Activated CD4-positive, alpha-beta memory T cell treated with anti-CD3 and anti-CD28 coated beads for 36 hours (primary cell): Measurements from ENCODE around the gene ARHGAP5. TPM values are rescaled to one million over a fixed set of nuclear protein-coding genes. Genes with fewer than 3 reads are reported as not detected.

ENCODE experiments used
- CTCF ChIA-PET: fragments of 350-600 bp; sonication (Branson Sonifier 250); formaldehyde crosslinking; loops from one replicate; lab custom pipeline; 2021; ENCODE audit warnings: antibody characterized with exemption, inconsistent platforms; lab: Charles Lee
- POLR2A ChIA-PET: fragments of 350-600 bp; sonication (Branson Sonifier 250); formaldehyde crosslinking; loops from one replicate; lab custom pipeline; 2021; ENCODE audit warnings: antibody characterized with exemption; lab: Charles Lee
- DNase-seq: peaks from one replicate; pipeline ENCODE4 v3.0.0-alpha.2; 2020
- H3K27ac Mint-ChIP-seq: one replicate; pipeline ENCODE4 v1.8.0; 2021; ENCODE audit warnings: mixed read lengths
- H3K27me3 Mint-ChIP-seq: one replicate; pipeline ENCODE4 v1.8.0; 2021; ENCODE audit warnings: mixed read lengths
- H3K36me3 Mint-ChIP-seq: one replicate; pipeline ENCODE4 v1.8.0; 2021; ENCODE audit warnings: mixed read lengths
- H3K4me1 Mint-ChIP-seq: one replicate; pipeline ENCODE4 v1.8.0; 2021; ENCODE audit warnings: low read depth, mixed read lengths
- H3K4me3 Mint-ChIP-seq: one replicate; pipeline ENCODE4 v1.8.0; 2021; ENCODE audit warnings: mild to moderate bottlenecking, mixed read lengths
- H3K9me3 Mint-ChIP-seq: one replicate; pipeline ENCODE4 v1.8.0; 2021; ENCODE audit warnings: mixed read lengths
- intact Hi-C: fragments of 100-400 bp; cut with micrococcal nuclease; formaldehyde crosslinking; loops from one replicate; pipeline ENCODE4 v1.15.1; 2023
- total RNA-seq, 2 experiments: library from RNA; stranded (reverse); gene quantifications; one replicate each; pipeline ENCODE4 v1.2.3, GENCODE V29; 2021

The ARHGAP5 gene
- total RNA-seq, 2 experiments from 2014 or later, result 41.6 to 41.9 TPM

GRCh38 chr14:32205984-32206383, 128.9 kb downstream of the ARHGAP5 start:
- intact Hi-C loops, result loop anchor here (10.0 kb wide), 1 partner anchor 729 kb away; the partner anchor contains the start of gene NPAS3
- no peak overlapping the region for H3K4me3 Mint-ChIP-seq
- H3K27ac Mint-ChIP-seq, result no peak overlapping the region
- ChIA-PET POLR2A (no interaction called here), CTCF (interaction anchor here (0.9 to 1.6 kb wide), 5 partner anchors 46 to 135 kb away, joined by 3 to 4 read pairs (median 3); no protein-coding TSS in a partner anchor)
- peaks cover 38% of the 10 kb centered on the region for H3K4me1 Mint-ChIP-seq
- DNase-seq, result peak; percentile 32
- H3K36me3 Mint-ChIP-seq, result peaks cover 2% of the 10 kb centered on the region
- no peaks in the 10 kb centered on the region for H3K9me3 Mint-ChIP-seq
- H3K27me3 Mint-ChIP-seq, result peaks cover 4% of the 10 kb centered on the region

GRCh38 chr14:32206552-32206951, 129.4 kb downstream of the ARHGAP5 start:
- ChIA-PET POLR2A (no interaction called here), CTCF (interaction anchor here (1.0 to 1.6 kb wide), 4 partner anchors 45 to 135 kb away, joined by 3 to 4 read pairs (median 4); no protein-coding TSS in a partner anchor)
- Mint-ChIP-seq H3K4me3 (no peak overlapping the region), H3K9me3 (no peaks in the 10 kb centered on the region), H3K4me1 (peaks cover 37% of the 10 kb centered on the region), H3K27me3 (peaks cover 4% of the 10 kb centered on the region), H3K36me3 (peaks cover 2% of the 10 kb centered on the region), H3K27ac (no peak overlapping the region)
- intact Hi-C loops, result loop anchor here (10.0 kb wide), 1 partner anchor 728 kb away; the partner anchor contains the start of gene NPAS3
- DNase-seq, result no peak

- CTCF ChIA-PET, result interaction anchor here (1.5 kb wide), 1 partner anchor 43 kb away, joined by 4 read pairs; no protein-coding TSS in a partner anchor
- intact Hi-C loops, result loop anchor here (10.0 kb wide), 1 partner anchor 726 kb away; the partner anchor contains the start of gene NPAS3
- no peak for DNase-seq
- Mint-ChIP-seq H3K27ac (no peak overlapping the region), H3K4me3 (no peak overlapping the region), H3K27me3 (peaks cover 1% of the 10 kb centered on the region), H3K4me1 (peaks cover 24% of the 10 kb centered on the region), H3K9me3 (no peaks in the 10 kb centered on the region), H3K36me3 (no peaks in the 10 kb centered on the region)
- POLR2A ChIA-PET, result no interaction called here
Measured at GRCh38 chr14:32208490-32208889, 131.4 kb downstream of the ARHGAP5 start.

Other genes with a start within 250 kb of the ARHGAP5 start
- gene RNU6-7, start 124.7 kb downstream of the ARHGAP5 start, total RNA-seq, result not detected
- not detected for gene RNU6-8, start 126.0 kb downstream of the ARHGAP5 start, total RNA-seq